Measurements from ENCODE around the gene TMOD1.

- TF ChIP-seq CTCF (IDR thresholded peaks at IDR 0.05) (no peak), POLR2A (IDR thresholded peaks at IDR 0.05) (no peak)
Measured at GRCh38 chr9:97638666-97639065, 137.2 kb downstream of the TMOD1 start.
